Heart left ventricle (tissue), 13 donors: ENCODE measurements around the gene PAGR1.

Experiments
- POLR2A ChIP-seq, 2 donors: fragments of 450-650 bp; IDR thresholded peaks; one replicate each; pipeline ENCODE4 v1.6.1; 2017; ENCODE audit warnings: antibody characterized with exemption in 2 of 2, mild to moderate bottlenecking in 2 of 2, moderate library complexity in 2 of 2
- TF ChIP-seq, protein P1 (sequence below), 12 donors: fragments of 200-600 bp; sonication (generic) in 4 of 12; IDR thresholded peaks; one replicate each; pipeline versions ENCODE4 v1.5.0 to v1.8.0; 2018 to 2022; ENCODE audit warnings: antibody characterized with exemption in 12 of 12, mild to moderate bottlenecking in 5 of 12
- donor health status: ischemic (EF 13 %, LVEDD 7.1; RV severe dilation, severe dysfunction).
- donor health status: DM: no; HTN: yes; CAD: no.
- donor health status: DM: no; HTN: no; CAD: no.
- donor health status: ischemic (EF 25% LVEDD 6.9; RV normal size, moderate dysfunction).
- donor health status: ischemic (EF 25% LVEDD 5.7; RV mildly dilated, moderate dysfunction).
- donor health status: ischemic (EF 35%, LVEDD 5.7; RV mildly dilated, moderate dysfunction).
- donor health status: nonischemic (EF 11% LVEDD 7.7; RV severe dilation, severe dysfunction).
- donor health status: DM: yes; HTN: yes; CAD: no.
- donor health status: PGD.
- donor health status: ischemic (EF 29% LVEDD 5.4; RV normal size, mild dysfunction).
- donor health status: nonischemic (EF 23%, LVEDD 6.1; RV moderate dilation, normal function).

DNA sequence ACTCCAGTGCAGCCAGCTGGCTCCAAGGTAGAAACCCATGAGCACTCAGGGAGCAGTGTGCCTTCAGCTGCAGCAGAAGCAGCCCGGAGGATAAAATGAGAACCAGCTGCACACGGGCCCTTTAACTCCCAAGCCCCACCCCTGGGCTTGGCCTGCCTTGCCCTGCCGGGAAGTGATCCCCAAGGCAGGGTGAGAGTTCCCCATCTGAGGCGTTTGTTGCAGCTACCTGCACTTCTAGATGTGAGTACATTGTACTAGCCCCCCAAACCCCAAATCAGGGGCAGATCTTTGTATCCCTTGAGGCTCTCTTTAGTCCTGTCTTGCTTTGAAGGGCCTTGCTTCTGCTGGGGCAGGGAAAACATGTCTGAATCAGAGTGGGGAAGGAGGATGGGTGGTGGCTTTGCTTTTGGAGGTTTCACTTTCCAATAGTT, 4.3 kb downstream of the PAGR1 start, which contains the start of gene MVP:
- TF ChIP-seq, protein P1, sequence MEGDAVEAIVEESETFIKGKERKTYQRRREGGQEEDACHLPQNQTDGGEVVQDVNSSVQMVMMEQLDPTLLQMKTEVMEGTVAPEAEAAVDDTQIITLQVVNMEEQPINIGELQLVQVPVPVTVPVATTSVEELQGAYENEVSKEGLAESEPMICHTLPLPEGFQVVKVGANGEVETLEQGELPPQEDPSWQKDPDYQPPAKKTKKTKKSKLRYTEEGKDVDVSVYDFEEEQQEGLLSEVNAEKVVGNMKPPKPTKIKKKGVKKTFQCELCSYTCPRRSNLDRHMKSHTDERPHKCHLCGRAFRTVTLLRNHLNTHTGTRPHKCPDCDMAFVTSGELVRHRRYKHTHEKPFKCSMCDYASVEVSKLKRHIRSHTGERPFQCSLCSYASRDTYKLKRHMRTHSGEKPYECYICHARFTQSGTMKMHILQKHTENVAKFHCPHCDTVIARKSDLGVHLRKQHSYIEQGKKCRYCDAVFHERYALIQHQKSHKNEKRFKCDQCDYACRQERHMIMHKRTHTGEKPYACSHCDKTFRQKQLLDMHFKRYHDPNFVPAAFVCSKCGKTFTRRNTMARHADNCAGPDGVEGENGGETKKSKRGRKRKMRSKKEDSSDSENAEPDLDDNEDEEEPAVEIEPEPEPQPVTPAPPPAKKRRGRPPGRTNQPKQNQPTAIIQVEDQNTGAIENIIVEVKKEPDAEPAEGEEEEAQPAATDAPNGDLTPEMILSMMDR (IDR thresholded peaks at IDR 0.05): no peak
- peak in 1 of 2 donors; percentile 48 for TF ChIP-seq POLR2A (IDR thresholded peaks at IDR 0.05)
